K562 (cell line): ENCODE results near the gene SEPHS1. TPM values are rescaled to one million over a fixed set of nuclear protein-coding genes. Genes with fewer than 3 reads are reported as not detected.

Source experiments
- DNMT1 ChIP-seq: fragments of 450-650 bp; IDR thresholded peaks from 2 replicates; pipeline ENCODE4 v1.6.1; 2016; ENCODE audit warnings: antibody characterized with exemption, mild to moderate bottlenecking
- KLF13 ChIP-seq: fragments of 450-650 bp; IDR thresholded peaks from 2 replicates; pipeline ENCODE4 v1.6.1; 2016; ENCODE audit warnings: missing genetic modification characterization, low read depth, mild to moderate bottlenecking, missing compliant biosample characterization, moderate library complexity, borderline replicate concordance
- PCBP1 ChIP-seq: fragments of 200-400 bp; formaldehyde crosslinking; IDR thresholded peaks from 2 replicates; pipeline ENCODE4 v1.6.1; 2018; ENCODE audit warnings: mild to moderate bottlenecking, low read depth, low read length; ENCODE audit not compliant: poor library complexity, severe bottlenecking
- POLR2H ChIP-seq: IDR thresholded peaks from 2 replicates; pipeline ENCODE4 v1.6.1; 2016; ENCODE audit warnings: missing genetic modification characterization, low read depth, mild to moderate bottlenecking, control low read depth, missing compliant biosample characterization, moderate library complexity
- RAD21 ChIP-seq, 2 experiments: fragments of 250-450 bp in 1 of 2; fragments of 450-650 bp in 1 of 2; sonication (Bioruptor Pico) in 1 of 2; formaldehyde crosslinking in 1 of 2; IDR thresholded peaks in 1 of 2; conservative IDR thresholded peaks in 1 of 2; 2 replicates each; pipeline versions ENCODE4 v1.4.0 to v1.8.0; 2020 to 2022; ENCODE audit warnings: mild to moderate bottlenecking in 2 of 2, moderate library complexity in 1 of 2
- SIN3B ChIP-seq: fragments of 450-650 bp; IDR thresholded peaks from 2 replicates; pipeline ENCODE4 v1.6.1; 2017; ENCODE audit warnings: low read depth, mild to moderate bottlenecking, moderate library complexity
- UBTF ChIP-seq, 2 experiments: IDR thresholded peaks; 2 replicates each; pipeline ENCODE4 v1.6.1; 2012; ENCODE audit warnings: improper control_type of control experiment in 2 of 2, low read depth in 2 of 2, low read length in 2 of 2, borderline replicate concordance in 1 of 2
- ZBED1 ChIP-seq: IDR thresholded peaks from 2 replicates; pipeline ENCODE4 v1.6.1; 2014
- ZNF24 ChIP-seq: fragments of 450-650 bp; IDR thresholded peaks from 2 replicates; pipeline ENCODE4 v1.6.1; 2016
- ZNF445 ChIP-seq: fragments of 250-450 bp; sonication (Bioruptor Pico); IDR thresholded peaks from 2 replicates; pipeline ENCODE4 v1.4.0; 2020; ENCODE audit warnings: low read depth, mild to moderate bottlenecking, moderate library complexity
- polyA plus RNA-seq, 8 experiments: library from polyadenylated mRNA; depleted of rRNA in 4 of 8; stranded (reverse) in 5 of 8; unstranded in 3 of 8; fragments of >200 nt; fragmentation: Nextera tagmentation in 2 of 8; fragmentation: Illumina TruSeq in 1 of 8; extraction: Ambion mirVana in 2 of 8; extraction: Trizol in 1 of 8; gene quantifications; 2 replicates each; pipeline versions ENCODE4 v1.2.1 to v1.2.3, GENCODE V29; 2011 to 2014; ENCODE audit warnings: inconsistent platforms in 1 of 8, missing spikeins in 1 of 8
- total RNA-seq, 7 experiments: library from RNA; depleted of rRNA in 6 of 7; stranded (reverse); fragments of >200 nt in 6 of 7; fragmentation: Illumina TruSeq in 2 of 7; extraction: Trizol in 2 of 7; gene quantifications; 2 replicates each; pipeline versions ENCODE4 v1.2.1 to v1.2.3, GENCODE V29; 2011 to 2021; ENCODE audit warnings: low replicate concordance in 1 of 7
- TF ChIP-seq, protein P1 (sequence below): sonication (generic); formaldehyde crosslinking; IDR thresholded peaks from 2 replicates; pipeline ENCODE4 v1.8.0; 2022; ENCODE audit warnings: mild to moderate bottlenecking, missing genetic modification reagents
- TF ChIP-seq, protein P2 (sequence below): fragments of 200-600 bp; sonication (generic); IDR thresholded peaks from one replicate; pipeline ENCODE4 v1.6.1; 2012; ENCODE audit warnings: mild to moderate bottlenecking, low read depth, low read length, inconsistent platforms

The SEPHS1 gene
- total and polyA plus RNA-seq, 9 of the 15 experiments (the other 6 are each of a cell fraction or from before 2014, with no cell fraction given), result 14.7 to 82.8 (median 41.8) TPM

DNA sequence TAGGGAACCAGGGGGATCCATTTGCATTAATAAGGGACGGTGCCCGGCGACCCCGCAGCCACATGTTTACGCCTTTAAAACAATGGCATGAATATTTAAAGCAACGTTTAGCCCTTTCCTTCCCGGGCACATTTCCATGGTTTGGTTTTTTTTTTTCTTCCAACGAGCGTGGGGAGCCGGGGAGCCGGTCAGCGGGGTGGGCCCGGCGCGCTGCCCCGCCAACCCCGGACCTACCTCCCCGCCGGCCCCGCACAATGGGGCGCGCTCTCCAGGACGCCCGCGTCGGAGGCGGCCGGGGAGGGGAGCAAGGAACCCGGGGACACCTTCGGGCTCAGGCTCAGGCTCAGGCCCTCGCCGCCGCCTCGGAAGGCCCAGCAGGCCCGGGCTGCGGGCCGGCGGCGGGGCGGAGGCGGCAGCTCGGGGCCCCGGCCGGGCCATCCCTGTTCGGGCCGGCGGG lies 1.0 kb downstream of the SEPHS1 start (continued):
- TF ChIP-seq POLR2H (tag) (no peak), RAD21 (CRISPR knock-in tag; conservative IDR thresholded peaks at IDR 0.05 in 1 of 2, IDR thresholded peaks at IDR 0.05 in 1 of 2) (no peak), KLF13 (tag) (no peak), SIN3B (no peak; the same call in 1 of the 2 replicates), ZNF445 (CRISPR knock-in tag) (no peak), ZBED1 (no peak), DNMT1 (no peak), PCBP1 (peak; percentile 54), UBTF (IDR thresholded peaks at IDR 0.05; ENCODE audit: borderline replicate concordance in 1 of 2, low read depth in 2 of 2, low read length in 2 of 2) (peak; percentile 22 to 78; a peak in 2 of 4 replicates), ZNF24 (no peak)
- TF ChIP-seq, protein P1, sequence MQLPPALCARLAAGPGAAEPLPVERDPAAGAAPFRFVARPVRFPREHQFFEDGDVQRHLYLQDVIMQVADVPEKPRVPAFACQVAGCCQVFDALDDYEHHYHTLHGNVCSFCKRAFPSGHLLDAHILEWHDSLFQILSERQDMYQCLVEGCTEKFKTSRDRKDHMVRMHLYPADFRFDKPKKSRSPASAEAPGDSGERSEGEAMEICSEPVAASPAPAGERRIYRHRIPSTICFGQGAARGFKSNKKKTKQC (CRISPR knock-in tag), result no peak
- TF ChIP-seq, protein P2, sequence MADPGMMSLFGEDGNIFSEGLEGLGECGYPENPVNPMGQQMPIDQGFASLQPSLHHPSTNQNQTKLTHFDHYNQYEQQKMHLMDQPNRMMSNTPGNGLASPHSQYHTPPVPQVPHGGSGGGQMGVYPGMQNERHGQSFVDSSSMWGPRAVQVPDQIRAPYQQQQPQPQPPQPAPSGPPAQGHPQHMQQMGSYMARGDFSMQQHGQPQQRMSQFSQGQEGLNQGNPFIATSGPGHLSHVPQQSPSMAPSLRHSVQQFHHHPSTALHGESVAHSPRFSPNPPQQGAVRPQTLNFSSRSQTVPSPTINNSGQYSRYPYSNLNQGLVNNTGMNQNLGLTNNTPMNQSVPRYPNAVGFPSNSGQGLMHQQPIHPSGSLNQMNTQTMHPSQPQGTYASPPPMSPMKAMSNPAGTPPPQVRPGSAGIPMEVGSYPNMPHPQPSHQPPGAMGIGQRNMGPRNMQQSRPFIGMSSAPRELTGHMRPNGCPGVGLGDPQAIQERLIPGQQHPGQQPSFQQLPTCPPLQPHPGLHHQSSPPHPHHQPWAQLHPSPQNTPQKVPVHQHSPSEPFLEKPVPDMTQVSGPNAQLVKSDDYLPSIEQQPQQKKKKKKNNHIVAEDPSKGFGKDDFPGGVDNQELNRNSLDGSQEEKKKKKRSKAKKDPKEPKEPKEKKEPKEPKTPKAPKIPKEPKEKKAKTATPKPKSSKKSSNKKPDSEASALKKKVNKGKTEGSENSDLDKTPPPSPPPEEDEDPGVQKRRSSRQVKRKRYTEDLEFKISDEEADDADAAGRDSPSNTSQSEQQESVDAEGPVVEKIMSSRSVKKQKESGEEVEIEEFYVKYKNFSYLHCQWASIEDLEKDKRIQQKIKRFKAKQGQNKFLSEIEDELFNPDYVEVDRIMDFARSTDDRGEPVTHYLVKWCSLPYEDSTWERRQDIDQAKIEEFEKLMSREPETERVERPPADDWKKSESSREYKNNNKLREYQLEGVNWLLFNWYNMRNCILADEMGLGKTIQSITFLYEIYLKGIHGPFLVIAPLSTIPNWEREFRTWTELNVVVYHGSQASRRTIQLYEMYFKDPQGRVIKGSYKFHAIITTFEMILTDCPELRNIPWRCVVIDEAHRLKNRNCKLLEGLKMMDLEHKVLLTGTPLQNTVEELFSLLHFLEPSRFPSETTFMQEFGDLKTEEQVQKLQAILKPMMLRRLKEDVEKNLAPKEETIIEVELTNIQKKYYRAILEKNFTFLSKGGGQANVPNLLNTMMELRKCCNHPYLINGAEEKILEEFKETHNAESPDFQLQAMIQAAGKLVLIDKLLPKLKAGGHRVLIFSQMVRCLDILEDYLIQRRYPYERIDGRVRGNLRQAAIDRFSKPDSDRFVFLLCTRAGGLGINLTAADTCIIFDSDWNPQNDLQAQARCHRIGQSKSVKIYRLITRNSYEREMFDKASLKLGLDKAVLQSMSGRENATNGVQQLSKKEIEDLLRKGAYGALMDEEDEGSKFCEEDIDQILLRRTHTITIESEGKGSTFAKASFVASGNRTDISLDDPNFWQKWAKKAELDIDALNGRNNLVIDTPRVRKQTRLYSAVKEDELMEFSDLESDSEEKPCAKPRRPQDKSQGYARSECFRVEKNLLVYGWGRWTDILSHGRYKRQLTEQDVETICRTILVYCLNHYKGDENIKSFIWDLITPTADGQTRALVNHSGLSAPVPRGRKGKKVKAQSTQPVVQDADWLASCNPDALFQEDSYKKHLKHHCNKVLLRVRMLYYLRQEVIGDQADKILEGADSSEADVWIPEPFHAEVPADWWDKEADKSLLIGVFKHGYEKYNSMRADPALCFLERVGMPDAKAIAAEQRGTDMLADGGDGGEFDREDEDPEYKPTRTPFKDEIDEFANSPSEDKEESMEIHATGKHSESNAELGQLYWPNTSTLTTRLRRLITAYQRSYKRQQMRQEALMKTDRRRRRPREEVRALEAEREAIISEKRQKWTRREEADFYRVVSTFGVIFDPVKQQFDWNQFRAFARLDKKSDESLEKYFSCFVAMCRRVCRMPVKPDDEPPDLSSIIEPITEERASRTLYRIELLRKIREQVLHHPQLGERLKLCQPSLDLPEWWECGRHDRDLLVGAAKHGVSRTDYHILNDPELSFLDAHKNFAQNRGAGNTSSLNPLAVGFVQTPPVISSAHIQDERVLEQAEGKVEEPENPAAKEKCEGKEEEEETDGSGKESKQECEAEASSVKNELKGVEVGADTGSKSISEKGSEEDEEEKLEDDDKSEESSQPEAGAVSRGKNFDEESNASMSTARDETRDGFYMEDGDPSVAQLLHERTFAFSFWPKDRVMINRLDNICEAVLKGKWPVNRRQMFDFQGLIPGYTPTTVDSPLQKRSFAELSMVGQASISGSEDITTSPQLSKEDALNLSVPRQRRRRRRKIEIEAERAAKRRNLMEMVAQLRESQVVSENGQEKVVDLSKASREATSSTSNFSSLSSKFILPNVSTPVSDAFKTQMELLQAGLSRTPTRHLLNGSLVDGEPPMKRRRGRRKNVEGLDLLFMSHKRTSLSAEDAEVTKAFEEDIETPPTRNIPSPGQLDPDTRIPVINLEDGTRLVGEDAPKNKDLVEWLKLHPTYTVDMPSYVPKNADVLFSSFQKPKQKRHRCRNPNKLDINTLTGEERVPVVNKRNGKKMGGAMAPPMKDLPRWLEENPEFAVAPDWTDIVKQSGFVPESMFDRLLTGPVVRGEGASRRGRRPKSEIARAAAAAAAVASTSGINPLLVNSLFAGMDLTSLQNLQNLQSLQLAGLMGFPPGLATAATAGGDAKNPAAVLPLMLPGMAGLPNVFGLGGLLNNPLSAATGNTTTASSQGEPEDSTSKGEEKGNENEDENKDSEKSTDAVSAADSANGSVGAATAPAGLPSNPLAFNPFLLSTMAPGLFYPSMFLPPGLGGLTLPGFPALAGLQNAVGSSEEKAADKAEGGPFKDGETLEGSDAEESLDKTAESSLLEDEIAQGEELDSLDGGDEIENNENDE, result no peak
